Heart left ventricle (tissue), 13 donors: ENCODE data around the gene ADGRB2.

Experiments used
- CTCF ChIP-seq, 12 donors: fragments of 200-600 bp; sonication (generic) in 4 of 12; IDR thresholded peaks; one replicate each; pipeline versions ENCODE4 v1.5.0 to v1.8.0; 2018 to 2022; ENCODE audit warnings: antibody characterized with exemption in 12 of 12, mild to moderate bottlenecking in 5 of 12
- POLR2A ChIP-seq, 2 donors: fragments of 450-650 bp; IDR thresholded peaks; one replicate each; pipeline ENCODE4 v1.6.1; 2017; ENCODE audit warnings: antibody characterized with exemption in 2 of 2, mild to moderate bottlenecking in 2 of 2, moderate library complexity in 2 of 2
- donor health status: ischemic (EF 13 %, LVEDD 7.1; RV severe dilation, severe dysfunction).
- donor health status: DM: no; HTN: yes; CAD: no.
- donor health status: DM: no; HTN: no; CAD: no.
- donor health status: ischemic (EF 25% LVEDD 6.9; RV normal size, moderate dysfunction).
- donor health status: ischemic (EF 25% LVEDD 5.7; RV mildly dilated, moderate dysfunction).
- donor health status: ischemic (EF 35%, LVEDD 5.7; RV mildly dilated, moderate dysfunction).
- donor health status: nonischemic (EF 11% LVEDD 7.7; RV severe dilation, severe dysfunction).
- donor health status: DM: yes; HTN: yes; CAD: no.
- donor health status: PGD.
- donor health status: ischemic (EF 29% LVEDD 5.4; RV normal size, mild dysfunction).
- donor health status: nonischemic (EF 23%, LVEDD 6.1; RV moderate dilation, normal function).

- TF ChIP-seq CTCF (IDR thresholded peaks at IDR 0.05) (no peak), POLR2A (IDR thresholded peaks at IDR 0.05) (no peak)
Measured at GRCh38 chr1:31681415-31681814, 82.7 kb downstream of the ADGRB2 start.
